Skeletal muscle satellite cell (primary cell): ENCODE data around the gene SOX13.

Experiments
- H3K27me3 ChIP-seq: 2 replicates; pipeline ENCODE4 v1.7.0; 2013; ENCODE audit warnings: low read length; ENCODE audit not compliant: control insufficient read depth, insufficient read depth
- H3K36me3 ChIP-seq: 2 replicates; pipeline ENCODE4 v1.7.0; 2013; ENCODE audit warnings: mild to moderate bottlenecking, control low read depth, low read length; ENCODE audit not compliant: insufficient read depth
- H3K4me1 ChIP-seq: 2 replicates; pipeline ENCODE4 v1.7.0; 2013; ENCODE audit warnings: low read length; ENCODE audit not compliant: control insufficient read depth, insufficient read depth
- H3K4me2 ChIP-seq: 2 replicates; pipeline ENCODE4 v1.7.0; 2013; ENCODE audit warnings: mild to moderate bottlenecking, low read length
- H3K4me3 ChIP-seq: 2 replicates; pipeline ENCODE4 v1.7.0; 2013; ENCODE audit warnings: low read length
- H3K9ac ChIP-seq: 2 replicates; pipeline ENCODE4 v1.7.0; 2013; ENCODE audit warnings: mild to moderate bottlenecking, low read depth, low read length, moderate library complexity
- H3K9me3 ChIP-seq: replicated peaks from 2 replicates; pipeline ENCODE4 v1.7.0; 2013; ENCODE audit warnings: mild to moderate bottlenecking, control low read depth, low read length

SOX13 gene

DNA sequence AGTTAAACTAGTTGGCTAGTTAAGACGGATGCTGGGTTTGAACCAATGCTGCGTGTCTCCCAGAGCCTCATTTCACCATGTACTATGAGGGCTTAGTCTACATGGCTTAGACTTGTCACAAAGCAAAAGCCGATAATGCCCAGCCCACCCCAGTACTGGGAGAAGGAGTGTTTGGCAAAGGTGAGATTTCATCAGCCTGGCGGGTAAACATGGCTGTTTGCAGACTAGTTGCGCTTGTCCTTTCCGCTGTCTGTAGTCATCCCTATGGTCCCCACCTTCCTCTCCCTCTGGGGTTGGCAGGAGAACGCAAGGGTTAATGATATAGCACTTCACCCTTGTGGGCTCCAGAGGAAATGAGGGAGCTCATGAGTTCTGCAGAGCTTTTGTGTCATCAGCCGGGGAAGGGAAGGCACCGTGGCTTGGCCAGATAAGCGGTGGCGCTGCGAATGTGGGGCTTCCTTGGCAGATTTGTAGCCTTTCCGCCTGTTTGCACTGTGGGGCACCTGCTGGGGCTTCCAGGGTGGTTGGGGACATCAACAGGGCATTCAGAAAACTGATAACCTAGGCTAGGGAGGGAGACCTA is 29.2 kb downstream of the SOX13 start:
- H3K36me3 ChIP-seq: no peaks in the 10 kb centered on the region
- H3K9ac ChIP-seq: no peak overlapping the region
- peaks cover 31% of the 10 kb centered on the region for H3K4me1 ChIP-seq
- H3K4me3 ChIP-seq: no peak overlapping the region
- no peaks in the 10 kb centered on the region for H3K9me3 ChIP-seq
- H3K27me3 ChIP-seq: no peaks in the 10 kb centered on the region
- no peak overlapping the region for H3K4me2 ChIP-seq

GRCh38 chr1:204102739-204103430 is 30.0 kb downstream of the SOX13 start:
- Histone ChIP-seq H3K9ac (no peak overlapping the region), H3K4me1 (peaks cover 31% of the 10 kb centered on the region), H3K36me3 (no peaks in the 10 kb centered on the region), H3K4me2 (peak overlapping the region; percentile 60), H3K4me3 (no peak overlapping the region), H3K27me3 (no peaks in the 10 kb centered on the region), H3K9me3 (no peaks in the 10 kb centered on the region)

DNA sequence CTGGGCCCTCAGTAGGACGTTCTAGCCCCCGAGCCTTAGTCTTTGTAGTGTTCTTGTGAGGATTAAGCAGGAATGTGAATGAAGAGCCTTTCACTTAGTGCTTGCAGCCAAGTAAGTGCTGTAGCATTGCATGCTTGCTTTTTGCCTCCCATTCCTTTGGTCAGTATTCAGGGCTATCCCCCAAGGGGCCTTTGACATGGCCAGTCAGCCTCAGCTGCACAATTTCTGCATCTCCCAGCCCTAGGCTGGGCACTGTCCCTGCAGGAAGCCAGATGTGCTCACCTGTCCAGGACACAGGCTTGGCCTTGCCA is 30.5 kb downstream of the SOX13 start:
- Histone ChIP-seq H3K9ac (no peak overlapping the region), H3K4me3 (no peak overlapping the region), H3K9me3 (no peaks in the 10 kb centered on the region), H3K27me3 (no peaks in the 10 kb centered on the region), H3K4me2 (peak overlapping the region; percentile 60), H3K4me1 (peaks cover 31% of the 10 kb centered on the region), H3K36me3 (no peaks in the 10 kb centered on the region)

- Histone ChIP-seq H3K4me3 (peak overlapping the region; percentile 36), H3K27me3 (no peaks in the 10 kb centered on the region), H3K36me3 (no peaks in the 10 kb centered on the region), H3K4me1 (peaks cover 31% of the 10 kb centered on the region), H3K4me2 (peak overlapping the region; percentile 60), H3K9me3 (no peaks in the 10 kb centered on the region), H3K9ac (no peak overlapping the region)
Measured at GRCh38 chr1:204104331-204105130, 31.6 kb downstream of the SOX13 start.

- H3K36me3 ChIP-seq: no peaks in the 10 kb centered on the region
- no peaks in the 10 kb centered on the region for H3K9me3 ChIP-seq
- no peak overlapping the region for H3K4me2 ChIP-seq
- no peak overlapping the region for H3K9ac ChIP-seq
- H3K4me1 ChIP-seq: peaks cover 31% of the 10 kb centered on the region
- no peaks in the 10 kb centered on the region for H3K27me3 ChIP-seq
- H3K4me3 ChIP-seq: no peak overlapping the region
Measured at GRCh38 chr1:204105131-204105515, 32.2 kb downstream of the SOX13 start.

DNA sequence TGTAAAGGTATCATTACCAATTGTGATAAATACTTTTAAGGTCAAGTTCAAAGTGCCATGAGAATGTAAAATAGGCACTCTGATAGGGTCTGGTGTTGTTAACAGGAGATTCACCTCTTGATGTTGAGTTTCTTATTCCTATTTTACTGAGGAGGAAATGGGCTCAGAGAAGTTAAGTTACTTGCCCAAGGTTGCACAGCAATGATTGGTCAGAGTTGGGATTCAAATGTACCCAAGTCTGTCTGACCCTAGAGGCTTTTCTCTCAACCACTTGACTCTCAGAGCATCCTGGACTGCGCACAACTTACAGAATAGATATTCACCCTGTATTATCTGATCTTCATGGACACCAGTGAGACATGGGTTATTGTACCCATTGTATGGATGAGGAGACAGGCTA is 33.9 kb downstream of the SOX13 start:
- no peaks in the 10 kb centered on the region for H3K9me3 ChIP-seq
- H3K27me3 ChIP-seq: no peaks in the 10 kb centered on the region
- H3K4me1 ChIP-seq: peaks cover 31% of the 10 kb centered on the region

DNA sequence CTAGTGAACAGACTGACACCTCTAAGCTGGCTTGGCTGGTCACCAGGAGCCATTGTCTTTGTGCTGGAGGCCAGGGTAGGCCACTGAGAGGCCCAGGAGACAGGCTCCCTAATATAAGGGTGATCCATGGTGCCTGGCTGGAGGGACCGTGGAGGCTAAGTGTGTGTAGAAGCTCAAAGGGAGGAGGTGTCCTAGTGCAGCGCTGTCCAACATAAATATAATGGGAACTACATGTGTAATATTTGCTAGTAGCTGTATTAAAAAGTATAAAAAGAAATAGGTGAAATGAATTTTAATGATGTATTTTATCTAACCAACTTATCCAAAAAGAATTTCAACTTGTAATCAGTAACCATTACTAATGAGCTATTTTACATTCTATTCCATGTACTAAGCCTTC is 35.0 kb downstream of the SOX13 start:
- Histone ChIP-seq H3K27me3 (no peaks in the 10 kb centered on the region), H3K4me3 (no peak overlapping the region), H3K9ac (no peak overlapping the region), H3K4me2 (no peak overlapping the region), H3K4me1 (peaks cover 24% of the 10 kb centered on the region), H3K36me3 (no peaks in the 10 kb centered on the region), H3K9me3 (no peaks in the 10 kb centered on the region)

More for the DNA sequence above, 33.9 kb downstream of the SOX13 start:
- Histone ChIP-seq H3K4me2 (no peak overlapping the region), H3K9ac (no peak overlapping the region), H3K36me3 (no peaks in the 10 kb centered on the region), H3K4me3 (no peak overlapping the region)

DNA sequence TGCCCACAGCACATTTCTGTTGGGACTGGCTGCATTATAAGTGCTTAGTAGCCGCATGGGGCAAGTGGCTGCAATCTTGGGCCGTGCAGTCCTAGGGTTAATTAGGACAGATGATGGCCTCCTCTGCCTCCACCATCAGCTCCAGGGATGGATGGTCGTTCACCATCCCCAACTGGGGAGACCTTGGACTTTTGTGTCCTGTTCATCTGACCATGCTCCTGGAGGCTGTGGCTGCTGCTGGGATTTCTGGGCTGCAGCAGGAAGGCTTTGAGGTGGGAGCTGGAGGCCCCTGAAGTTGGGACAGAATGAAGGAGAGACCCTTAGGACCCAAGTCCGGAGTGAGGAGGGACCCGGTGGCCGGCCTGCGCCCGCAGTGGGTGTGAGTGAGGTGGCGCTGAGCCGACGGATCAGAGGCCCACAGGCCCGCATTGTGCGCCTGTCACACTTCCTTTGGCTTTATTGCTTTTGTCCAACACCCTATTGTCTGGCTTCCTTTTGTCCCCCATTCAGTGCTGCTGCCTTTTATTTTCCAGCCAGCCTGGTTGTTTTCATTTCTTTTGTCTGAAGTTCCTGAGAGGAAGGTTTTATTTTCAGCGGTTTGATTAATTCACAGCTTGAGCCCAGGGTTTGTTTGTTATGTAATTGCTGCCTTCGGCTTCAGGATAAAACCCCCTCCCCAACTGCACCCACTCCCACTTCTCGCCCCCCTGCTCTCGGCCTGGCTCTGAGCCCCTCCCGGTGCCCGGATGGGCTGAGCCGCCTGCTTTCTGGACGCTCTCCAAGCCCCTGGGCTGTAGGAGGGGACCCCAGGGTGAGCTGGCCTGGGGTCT is 35.6 kb downstream of the SOX13 start:
- no peaks in the 10 kb centered on the region for H3K36me3 ChIP-seq
- no peak overlapping the region for H3K4me2 ChIP-seq
- H3K4me3 ChIP-seq: no peak overlapping the region
- H3K4me1 ChIP-seq: peaks cover 24% of the 10 kb centered on the region
- H3K9ac ChIP-seq: no peak overlapping the region
- no peaks in the 10 kb centered on the region for H3K9me3 ChIP-seq
- no peaks in the 10 kb centered on the region for H3K27me3 ChIP-seq

DNA sequence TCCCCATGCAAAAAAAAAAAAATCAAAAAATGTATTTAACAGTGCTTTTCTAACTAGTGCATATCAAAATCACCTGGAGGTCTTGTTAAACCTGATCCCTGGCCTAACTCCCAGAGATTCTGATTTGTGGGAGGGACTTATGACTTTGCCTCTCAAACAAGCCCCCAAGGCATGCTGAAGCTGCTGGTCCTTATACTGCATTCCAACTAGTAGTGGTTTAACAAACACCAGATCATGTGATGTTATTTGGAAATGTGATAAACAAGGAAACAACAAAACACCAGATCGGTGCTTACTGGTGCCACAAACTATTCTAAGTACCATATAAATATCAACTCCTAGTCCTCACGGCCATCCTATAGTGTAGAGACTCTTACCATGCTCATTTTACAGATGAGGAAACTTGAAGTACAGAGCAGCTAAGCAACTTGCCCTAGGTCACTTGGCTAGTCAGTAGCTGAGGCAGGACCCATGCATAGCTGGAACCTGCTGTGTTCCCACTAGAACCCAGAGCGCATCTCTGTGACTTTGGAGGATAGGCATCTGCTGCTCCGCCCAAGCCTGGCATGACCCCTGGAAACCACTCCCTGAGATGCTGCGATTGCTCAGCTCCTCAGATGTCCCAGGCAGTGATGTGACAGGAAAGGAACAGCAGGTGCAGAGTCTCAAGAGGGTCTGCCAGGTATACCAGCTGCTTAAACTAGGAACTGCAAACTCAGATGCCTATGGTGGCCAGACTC is 38.1 kb downstream of the SOX13 start:
- H3K9ac ChIP-seq: no peak overlapping the region
- peaks cover 16% of the 10 kb centered on the region for H3K4me1 ChIP-seq
- no peaks in the 10 kb centered on the region for H3K27me3 ChIP-seq
- no peak overlapping the region for H3K4me3 ChIP-seq
- no peaks in the 10 kb centered on the region for H3K36me3 ChIP-seq
- H3K4me2 ChIP-seq: no peak overlapping the region
- no peaks in the 10 kb centered on the region for H3K9me3 ChIP-seq

DNA sequence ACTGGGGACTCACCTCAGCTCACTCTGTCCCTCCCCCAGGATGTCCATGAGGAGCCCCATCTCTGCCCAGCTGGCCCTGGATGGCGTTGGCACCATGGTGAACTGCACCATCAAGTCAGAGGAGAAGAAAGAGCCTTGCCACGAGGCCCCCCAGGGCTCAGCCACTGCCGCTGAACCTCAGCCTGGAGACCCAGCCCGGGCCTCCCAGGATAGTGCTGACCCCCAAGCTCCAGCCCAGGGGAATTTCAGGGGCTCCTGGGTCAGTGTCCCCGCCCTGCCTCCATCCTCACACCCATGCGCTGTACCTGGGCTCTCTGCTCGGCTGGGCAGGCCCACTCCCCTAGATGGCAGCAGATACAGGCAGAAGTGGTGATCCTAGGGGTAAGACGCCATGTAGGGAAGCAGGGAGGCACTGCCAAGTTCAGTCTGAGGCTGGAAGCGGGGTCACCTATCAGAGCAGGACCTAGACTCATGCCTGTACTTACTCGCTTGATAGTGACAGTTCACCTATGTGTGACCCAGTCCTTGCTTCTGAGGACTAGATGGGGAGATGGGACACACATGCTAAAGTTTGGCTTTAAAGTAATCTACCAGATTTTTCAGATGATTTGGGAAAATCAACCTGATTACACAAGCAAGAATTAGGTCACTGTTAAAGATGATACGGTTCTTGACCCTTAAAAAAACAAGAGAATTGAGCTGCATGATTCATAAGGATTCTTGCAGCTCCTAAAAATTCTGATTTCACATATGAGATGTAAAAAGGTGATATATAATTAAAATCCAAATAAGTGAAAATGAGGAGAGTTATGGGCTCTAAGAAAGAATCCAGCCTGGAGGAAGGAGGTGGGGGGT is 40.2 kb downstream of the SOX13 start:
- Histone ChIP-seq H3K9me3 (no peaks in the 10 kb centered on the region), H3K4me2 (no peak overlapping the region), H3K4me3 (no peak overlapping the region), H3K4me1 (peaks cover 16% of the 10 kb centered on the region), H3K36me3 (peaks cover 10% of the 10 kb centered on the region), H3K9ac (no peak overlapping the region), H3K27me3 (no peaks in the 10 kb centered on the region)
